HepG2 (cell line): ENCODE data around the gene KRT3.

Experiments used
- ATF3 ChIP-seq: sonication (generic); formaldehyde crosslinking; IDR thresholded peaks from 2 replicates; pipeline ENCODE4 v1.4.0; 2020; ENCODE audit warnings: missing genetic modification reagents
- BRCA1 ChIP-seq: sonication (generic); formaldehyde crosslinking; IDR thresholded peaks from 2 replicates; pipeline ENCODE4 v1.4.0; 2020; ENCODE audit warnings: missing genetic modification reagents
- CBX5 ChIP-seq: sonication (generic); formaldehyde crosslinking; IDR thresholded peaks from 2 replicates; pipeline ENCODE4 v1.4.0; 2020; ENCODE audit warnings: missing genetic modification reagents, borderline replicate concordance
- DR1 ChIP-seq: sonication (generic); formaldehyde crosslinking; IDR thresholded peaks from 2 replicates; pipeline ENCODE4 v1.8.0; 2021; ENCODE audit warnings: mild to moderate bottlenecking, missing genetic modification reagents, inconsistent platforms
- GPN1 ChIP-seq: sonication (generic); formaldehyde crosslinking; IDR thresholded peaks from 2 replicates; pipeline ENCODE4 v1.5.1; 2020; ENCODE audit warnings: missing genetic modification reagents, borderline replicate concordance
- KAT8 ChIP-seq: IDR thresholded peaks from 2 replicates; pipeline ENCODE4 v1.6.1; 2016; ENCODE audit warnings: missing genetic modification reagents, missing compliant biosample characterization
- LCORL ChIP-seq, 2 experiments: fragments of 450-650 bp in 1 of 2; sonication (generic) in 1 of 2; formaldehyde crosslinking in 1 of 2; IDR thresholded peaks; 2 replicates each; pipeline versions ENCODE4 v1.5.0 to v1.6.1; 2017 to 2020; ENCODE audit warnings: antibody characterized with exemption in 1 of 2, missing genetic modification reagents in 1 of 2
- MBNL3 ChIP-seq: fragments of 250-450 bp; sonication (Bioruptor Pico); conservative IDR thresholded peaks from 2 replicates; pipeline ENCODE4 v1.8.0; 2022; ENCODE audit warnings: mild to moderate bottlenecking, inconsistent platforms
- POLR2A ChIP-seq, 2 experiments: IDR thresholded peaks; 2 replicates each; pipeline ENCODE4 v1.6.1; 2011; ENCODE audit warnings: low read depth in 2 of 2, low read length in 2 of 2, mild to moderate bottlenecking in 1 of 2, moderate library complexity in 1 of 2; ENCODE audit not compliant: insufficient read depth in 1 of 2
- TCF7 ChIP-seq: sonication (generic); IDR thresholded peaks from 2 replicates; pipeline ENCODE4 v1.6.1; 2016; ENCODE audit warnings: antibody characterized with exemption, low read depth
- USF2 ChIP-seq, 2 experiments: sonication (generic) in 1 of 2; formaldehyde crosslinking in 1 of 2; IDR thresholded peaks; 2 replicates each; pipeline versions ENCODE4 v1.5.1 to v1.6.1; 2011 to 2020; ENCODE audit warnings: borderline replicate concordance in 1 of 2, low read depth in 1 of 2, low read length in 1 of 2, mild to moderate bottlenecking in 1 of 2, missing genetic modification reagents in 1 of 2, moderate library complexity in 1 of 2
- ZNF24 ChIP-seq: fragments of 450-650 bp; IDR thresholded peaks from 2 replicates; pipeline ENCODE4 v1.6.1; 2017; ENCODE audit warnings: antibody characterized with exemption, mild to moderate bottlenecking
- ZNF558 ChIP-seq: sonication (generic); formaldehyde crosslinking; IDR thresholded peaks from 2 replicates; pipeline ENCODE4 v1.9.0; 2022; ENCODE audit warnings: mild to moderate bottlenecking, missing genetic modification reagents, borderline replicate concordance

GRCh38 chr12:52772188-52772587, 23.7 kb downstream of the KRT3 start:
- TF ChIP-seq ZNF24, result no peak
- TF ChIP-seq KAT8 (CRISPR knock-in tag), result no peak
- TF ChIP-seq ZNF558, result no peak
- TF ChIP-seq ATF3 (CRISPR knock-in tag), result no peak
- no peak for TF ChIP-seq CBX5 (CRISPR knock-in tag)
- no peak for TF ChIP-seq DR1 (CRISPR knock-in tag)
- no peak for TF ChIP-seq BRCA1 (CRISPR knock-in tag)
- TF ChIP-seq POLR2A (IDR thresholded peaks at IDR 0.05; ENCODE audit: insufficient read depth in 1 of 2, low read depth in 2 of 2, low read length in 2 of 2), result no peak
- no peak for TF ChIP-seq MBNL3 (CRISPR knock-in tag)
- TF ChIP-seq GPN1 (CRISPR knock-in tag), result no peak
- no peak for TF ChIP-seq USF2 (IDR thresholded peaks at IDR 0.05; ENCODE audit: low read depth, low read length)
- TF ChIP-seq USF2 (CRISPR knock-in tag; IDR thresholded peaks at IDR 0.05; ENCODE audit: borderline replicate concordance), result no peak
- no peak for TF ChIP-seq LCORL (IDR thresholded peaks at IDR 0.05)
- no peak for TF ChIP-seq LCORL (CRISPR knock-in tag; IDR thresholded peaks at IDR 0.05)
- no peak for TF ChIP-seq TCF7
